Naive thymus-derived CD8-positive, alpha-beta T cell (primary cell): Measurements from ENCODE around the gene TYMP. TPM values are rescaled to one million over a fixed set of nuclear protein-coding genes. Genes with fewer than 3 reads are reported as not detected.

Experiments
- ATAC-seq, 2 donors: fragments of 150-1000 bp; cut with Tn5 transposase in 1 of 2; sonication (Bioruptor Pico), chemical (Tn5 transposase) in 1 of 2; 1 replicate in 1 of 2; 2 replicates in 1 of 2; pipeline ENCODE4 v1.10.0; 2021; ENCODE audit warnings: mild to moderate bottlenecking in 2 of 2, moderate library complexity in 2 of 2
- POLR2A ChIA-PET: fragments of 350-600 bp; sonication (Branson Sonifier 250); formaldehyde crosslinking; loops from one replicate; lab custom pipeline; 2021; ENCODE audit warnings: antibody characterized with exemption; lab: Charles Lee
- DNase-seq, 10 donors: peaks; one replicate each; pipeline versions ENCODE4 v3.0.0 to v3.0.0-alpha.2; 2020 to 2022
- H3K27ac Mint-ChIP-seq, 10 donors: one replicate each; pipeline ENCODE4 v1.8.0; 2020 to 2022; ENCODE audit warnings: mild to moderate bottlenecking in 10 of 10, mixed read lengths in 10 of 10, moderate library complexity in 4 of 10, inconsistent platforms in 1 of 10
- H3K27me3 Mint-ChIP-seq, 5 donors: one replicate each; pipeline ENCODE4 v1.8.0; 2021 to 2022; ENCODE audit warnings: mixed read lengths in 5 of 5
- H3K36me3 Mint-ChIP-seq, 3 donors: one replicate each; pipeline ENCODE4 v1.8.0; 2020 to 2022; ENCODE audit warnings: mixed read lengths in 3 of 3, mild to moderate bottlenecking in 2 of 3, inconsistent platforms in 1 of 3
- H3K4me1 Mint-ChIP-seq, 4 donors: one replicate each; pipeline ENCODE4 v1.8.0; 2021 to 2022; ENCODE audit warnings: mixed read lengths in 4 of 4
- H3K4me3 Mint-ChIP-seq, 10 donors: one replicate each; pipeline ENCODE4 v1.8.0; 2020 to 2022; ENCODE audit warnings: mild to moderate bottlenecking in 10 of 10, mixed read lengths in 10 of 10, moderate library complexity in 6 of 10, inconsistent platforms in 1 of 10
- H3K9me3 Mint-ChIP-seq, 9 donors: one replicate each; pipeline ENCODE4 v1.8.0; 2020 to 2022; ENCODE audit warnings: mixed read lengths in 9 of 9, mild to moderate bottlenecking in 3 of 9, inconsistent platforms in 1 of 9, moderate library complexity in 1 of 9
- polyA plus RNA-seq, 3 donors: library from polyadenylated mRNA; unstranded; fragments of 300-500 nt; fragmentation: Illumina TruSeq; gene quantifications; one replicate each; pipeline ENCODE4 v1.2.3, GENCODE V29; 2021
- total RNA-seq, 8 experiments: library from RNA in 2 of 8; stranded (reverse) in 2 of 8; gene quantifications; one replicate each; pipeline ENCODE4 v1.2.3 and lab custom pipeline; 2021 to 2026

TYMP gene, protein sequence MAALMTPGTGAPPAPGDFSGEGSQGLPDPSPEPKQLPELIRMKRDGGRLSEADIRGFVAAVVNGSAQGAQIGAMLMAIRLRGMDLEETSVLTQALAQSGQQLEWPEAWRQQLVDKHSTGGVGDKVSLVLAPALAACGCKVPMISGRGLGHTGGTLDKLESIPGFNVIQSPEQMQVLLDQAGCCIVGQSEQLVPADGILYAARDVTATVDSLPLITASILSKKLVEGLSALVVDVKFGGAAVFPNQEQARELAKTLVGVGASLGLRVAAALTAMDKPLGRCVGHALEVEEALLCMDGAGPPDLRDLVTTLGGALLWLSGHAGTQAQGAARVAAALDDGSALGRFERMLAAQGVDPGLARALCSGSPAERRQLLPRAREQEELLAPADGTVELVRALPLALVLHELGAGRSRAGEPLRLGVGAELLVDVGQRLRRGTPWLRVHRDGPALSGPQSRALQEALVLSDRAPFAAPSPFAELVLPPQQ
- total RNA-seq: 1 to 10 TPM; 2.1 to 3.4 TPM
- 1 to 10 TPM; 1.9 to 5.5 (median 3.1) TPM for polyA plus RNA-seq
- total RNA-seq (lab: John Stamatoyannopoulos, UW): 0.98 to 12.3 (median 3.1) reads per million in 6 experiments

DNA sequence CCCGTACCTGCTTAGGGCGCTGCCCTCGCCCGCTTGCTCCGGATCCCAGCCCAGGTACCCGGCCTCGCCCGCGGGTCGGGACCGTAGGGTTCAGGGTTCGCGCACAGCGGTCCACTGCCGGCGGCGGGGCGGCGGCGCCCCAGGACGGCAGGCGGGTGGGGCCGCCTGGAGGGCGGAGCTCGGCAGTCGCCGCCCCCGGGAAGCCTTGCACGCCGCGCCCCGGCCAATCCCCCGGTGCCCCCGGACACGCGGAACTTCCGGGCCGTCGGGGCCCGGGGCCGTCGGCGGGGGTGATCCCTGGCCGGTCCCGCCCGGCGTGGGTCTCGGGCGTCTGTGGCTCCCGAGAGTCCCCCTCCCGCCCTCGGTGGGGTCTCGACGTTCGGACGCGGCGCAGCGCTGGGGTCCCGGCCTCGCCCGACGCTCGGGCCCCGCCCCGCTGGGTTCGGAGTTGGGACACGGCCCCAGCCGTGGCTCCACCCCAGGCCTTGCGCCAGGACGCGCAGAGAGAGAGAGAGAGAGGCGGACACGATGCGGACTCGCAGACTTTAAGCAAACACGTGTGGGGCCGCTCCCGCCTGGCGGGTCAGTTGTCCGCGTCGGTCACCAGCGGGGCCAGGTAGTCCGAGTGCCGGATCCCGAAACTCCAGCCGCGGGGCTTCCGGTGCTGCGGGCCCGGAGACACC is at the start of gene TYMP:
Gene TYMP (minus strand): TSS at position 116 of the 683 bp plus-strand sequence. CDS start 303 bp downstream, outside the sequence.
- H3K4me1 Mint-ChIP-seq: peaks cover 20 to 48% (median 34%) of the 10 kb centered on the region in 4 donors
- peak in 7 of 10 donors; percentile 37 to 66 (median 47) for DNase-seq
- POLR2A ChIA-PET: interaction anchor here (0.6 to 6.6 kb wide), 8 partner anchors 8 to 188 kb away, joined by 3 to 121 read pairs (median 9); partner anchors contain the start of genes KLHDC7B, LMF2 and NCAPH2
- peaks cover 0 to 11% (median 0%) of the 10 kb centered on the region in 5 donors for H3K27me3 Mint-ChIP-seq
- peak within 1 kb of the TSS in 9 of 10 donors; percentile 86 to 97 (median 92) for H3K27ac Mint-ChIP-seq
- peak within 1 kb of the TSS; percentile 79 to 91 (median 88) for H3K4me3 Mint-ChIP-seq
- ATAC-seq: no peak
- H3K36me3 Mint-ChIP-seq: no peaks in the 10 kb centered on the region
- H3K9me3 Mint-ChIP-seq: no peaks in the 10 kb centered on the region

DNA sequence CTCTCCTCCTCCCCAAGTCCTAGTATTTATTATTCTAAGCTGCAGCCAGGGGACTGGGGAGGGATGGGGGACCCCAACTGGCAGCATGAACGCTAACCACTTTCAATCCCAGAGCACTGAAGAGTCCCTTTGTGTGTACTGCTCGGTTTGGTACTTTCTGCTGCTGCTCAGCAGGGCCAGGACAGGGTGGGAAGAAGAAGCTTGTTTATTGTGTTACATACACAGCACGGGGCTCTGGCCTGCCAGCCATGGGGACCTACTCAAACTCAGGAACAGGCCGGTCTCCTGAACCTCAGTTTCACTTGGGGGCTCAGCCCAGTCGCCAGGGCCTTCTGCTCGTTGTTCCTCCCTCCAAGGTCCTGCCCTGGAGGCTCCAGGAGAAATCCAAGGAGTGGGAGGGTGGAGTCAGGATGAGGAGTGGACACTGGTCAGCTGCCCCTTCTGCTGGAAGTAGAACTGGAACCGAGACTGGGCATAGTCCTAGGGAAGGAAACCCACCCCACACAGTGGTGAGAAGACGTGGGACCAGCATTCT is 49.0 kb upstream of the TYMP start:
- ATAC-seq: no peak
- POLR2A ChIA-PET: interaction anchor here (0.6 to 3.2 kb wide), 7 partner anchors 9 to 220 kb away, joined by 3 to 26 read pairs (median 4); partner anchors contain the start of gene SYCE3
- Mint-ChIP-seq H3K4me1 (peaks cover 12 to 44% (median 38%) of the 10 kb centered on the region in 4 donors), H3K27ac (peak overlapping the region in 1 of 10 donors; percentile 34), H3K27me3 (no peaks in the 10 kb centered on the region), H3K4me3 (peak overlapping the region in 2 of 10 donors; percentile 31 to 38), H3K36me3 (peaks cover 0 to 22% (median 4%) of the 10 kb centered on the region in 3 donors), H3K9me3 (no peaks in the 10 kb centered on the region)
- no peak for DNase-seq

DNA sequence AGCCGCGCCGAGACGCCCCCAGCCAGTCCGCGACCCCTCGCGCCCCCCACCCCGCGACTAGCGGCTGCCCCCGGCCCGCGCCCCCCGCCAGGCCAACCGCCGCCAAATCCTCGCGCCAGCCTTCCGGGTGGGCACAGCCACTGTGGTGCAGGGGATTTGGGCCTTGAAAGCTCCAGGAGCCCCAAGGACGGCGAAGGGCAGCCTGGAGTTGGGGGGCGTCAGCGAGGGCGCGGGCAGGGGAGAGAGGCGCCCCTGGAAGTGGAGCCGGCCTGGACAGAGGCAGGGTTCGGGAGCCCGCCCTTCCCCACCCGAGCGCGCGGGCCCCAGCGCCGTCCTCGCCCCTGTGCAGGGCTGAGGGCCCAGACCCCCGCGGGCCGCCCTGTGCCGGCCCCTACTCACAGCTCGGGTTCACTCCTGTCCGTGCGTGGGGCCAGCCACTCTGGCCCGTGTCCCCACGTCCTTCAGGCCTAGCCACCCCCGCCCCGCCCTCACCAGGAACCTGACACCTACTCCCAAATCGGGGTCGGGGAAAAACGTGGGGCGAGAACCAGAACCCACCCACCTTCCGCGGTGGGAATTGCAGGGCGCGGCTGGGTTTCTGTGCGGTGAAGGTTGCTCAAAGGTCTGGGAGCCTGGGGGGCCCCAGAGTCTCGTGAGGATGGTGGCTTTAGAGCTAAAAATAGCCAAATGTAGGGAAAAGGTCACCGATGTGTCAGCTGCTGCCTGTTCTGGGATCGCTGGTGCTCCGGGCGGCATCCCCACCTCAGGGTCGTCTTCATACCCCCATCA is 48.4 kb upstream of the TYMP start, which contains the start of gene CPT1B:
Gene CPT1B (minus strand): TSS at position 441 of the 789 bp plus-strand sequence. CDS start 512 bp downstream, outside the sequence.
- Mint-ChIP-seq H3K9me3 (no peaks in the 10 kb centered on the region), H3K36me3 (peaks cover 0 to 22% (median 4%) of the 10 kb centered on the region in 3 donors), H3K4me1 (peaks cover 8 to 37% (median 32%) of the 10 kb centered on the region in 4 donors), H3K27me3 (no peaks in the 10 kb centered on the region), H3K27ac (peak within 1 kb of the TSS in 3 of 10 donors; percentile 26 to 72 (median 34)), H3K4me3 (peak within 1 kb of the TSS in 9 of 10 donors; percentile 15 to 61 (median 56))
- POLR2A ChIA-PET: interaction anchor here (0.6 to 3.2 kb wide), 7 partner anchors 9 to 219 kb away, joined by 3 to 26 read pairs (median 4); partner anchors contain the start of gene SYCE3
- DNase-seq (no peak), ATAC-seq (no peak)

DNA sequence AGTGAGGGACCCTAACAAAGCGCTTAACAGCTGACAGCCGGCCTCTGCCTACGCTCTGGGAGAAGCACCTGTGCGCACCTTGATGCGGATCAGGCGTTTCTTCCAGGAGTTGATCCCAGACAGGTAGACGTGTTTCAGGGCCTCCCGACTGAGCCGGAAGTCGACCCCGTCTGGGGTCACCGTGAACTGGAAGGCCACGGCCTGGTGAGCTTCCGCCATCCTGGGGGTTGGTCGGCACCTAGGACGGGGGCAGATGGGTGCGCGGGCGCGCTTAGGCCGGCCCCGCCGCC is 47.8 kb upstream of the TYMP start:
- Mint-ChIP-seq H3K4me1 (peaks cover 8 to 35% (median 29%) of the 10 kb centered on the region in 4 donors), H3K27ac (peak overlapping the region in 2 of 10 donors; percentile 26 to 72), H3K4me3 (peak overlapping the region in 7 of 10 donors; percentile 15 to 61 (median 57)), H3K9me3 (no peaks in the 10 kb centered on the region), H3K27me3 (no peaks in the 10 kb centered on the region), H3K36me3 (peaks cover 0 to 22% (median 4%) of the 10 kb centered on the region in 3 donors)
- POLR2A ChIA-PET: interaction anchor here (0.7 to 3.2 kb wide), 5 partner anchors 8 to 43 kb away, joined by 4 to 26 read pairs (median 5); no protein-coding TSS in a partner anchor
- DNase-seq: no peak
- no peak for ATAC-seq

DNA sequence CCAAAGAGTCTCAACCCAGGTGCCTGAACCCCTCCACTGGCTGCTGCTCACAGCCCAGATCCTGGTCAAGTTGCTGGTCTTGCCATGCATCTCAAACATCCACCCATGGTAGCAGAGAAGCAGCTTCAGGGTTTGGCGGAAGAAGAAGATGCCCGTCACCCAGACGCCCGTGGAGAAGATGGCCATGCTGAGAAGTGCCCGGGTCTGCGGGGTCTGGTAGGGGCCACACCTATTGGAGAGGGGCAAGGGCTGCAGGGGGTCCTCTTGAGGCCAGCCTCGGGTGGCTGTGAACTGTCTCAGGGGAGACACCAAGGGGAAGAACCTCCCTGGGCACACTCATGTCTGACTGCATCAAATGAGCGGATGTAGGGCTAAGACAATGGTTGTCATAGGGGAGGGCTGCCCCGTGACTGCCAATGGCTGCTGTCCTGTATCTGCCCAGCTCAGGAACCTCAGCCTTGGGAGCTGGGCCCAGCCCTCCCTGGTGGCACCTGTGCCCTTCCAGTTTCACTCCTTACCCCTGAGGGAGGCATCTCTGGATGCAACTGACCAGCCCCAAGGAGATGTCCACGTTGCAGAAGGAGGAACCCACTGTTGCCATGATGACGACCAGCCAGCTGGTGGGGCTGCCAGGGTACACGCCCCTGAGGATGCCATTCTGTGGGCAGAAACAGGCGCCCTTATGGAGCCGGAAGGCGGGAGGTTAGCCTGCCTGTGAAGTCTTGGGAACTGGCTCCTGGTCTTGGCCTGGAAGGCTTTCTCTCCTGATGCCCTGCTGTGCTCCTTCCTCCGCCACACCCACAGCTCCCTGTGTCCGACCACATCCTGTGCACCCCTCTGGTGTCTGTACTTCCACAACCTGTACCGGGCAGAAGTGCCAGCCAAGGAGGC is 47.2 kb upstream of the TYMP start:
- peak overlapping the region in 3 of 10 donors; percentile 24 to 72 (median 26) for H3K27ac Mint-ChIP-seq
- ATAC-seq: no peak
- H3K4me1 Mint-ChIP-seq: peaks cover 8 to 35% (median 29%) of the 10 kb centered on the region in 4 donors
- peak overlapping the region in 7 of 10 donors; percentile 14 to 61 (median 57) for H3K4me3 Mint-ChIP-seq
- DNase-seq: no peak
- POLR2A ChIA-PET: interaction anchor here (0.7 to 3.2 kb wide), 5 partner anchors 8 to 43 kb away, joined by 4 to 26 read pairs (median 5); no protein-coding TSS in a partner anchor
- peaks cover 0 to 22% (median 4%) of the 10 kb centered on the region in 3 donors for H3K36me3 Mint-ChIP-seq
- no peaks in the 10 kb centered on the region for H3K27me3 Mint-ChIP-seq
- H3K9me3 Mint-ChIP-seq: no peaks in the 10 kb centered on the region

DNA sequence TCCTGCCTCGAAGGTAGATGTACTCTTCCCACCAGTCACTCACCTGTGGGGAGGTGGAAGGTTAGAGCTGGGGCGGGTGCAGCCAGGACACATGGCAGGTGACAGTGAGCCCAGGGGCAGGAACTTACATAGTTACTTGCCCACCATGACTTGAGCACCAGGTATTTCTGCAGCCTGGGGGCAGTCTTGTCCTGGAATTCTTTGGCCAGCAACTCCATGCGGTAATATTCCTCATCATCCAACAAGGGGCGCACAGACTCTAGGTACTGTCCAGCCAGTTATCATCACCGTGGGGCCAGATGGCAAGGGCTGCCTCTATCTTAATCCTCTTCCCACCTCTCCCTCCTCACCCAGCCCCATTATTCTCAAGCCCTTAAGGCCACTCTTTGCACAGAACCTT is 46.3 kb upstream of the TYMP start:
- no peak for DNase-seq
- no peak overlapping the region for H3K27ac Mint-ChIP-seq
- peaks cover 0 to 22% (median 4%) of the 10 kb centered on the region in 3 donors for H3K36me3 Mint-ChIP-seq
- H3K4me3 Mint-ChIP-seq: no peak overlapping the region
- peaks cover 8 to 26% (median 20%) of the 10 kb centered on the region in 4 donors for H3K4me1 Mint-ChIP-seq
- H3K27me3 Mint-ChIP-seq: no peaks in the 10 kb centered on the region
- POLR2A ChIA-PET: interaction anchor here (0.6 to 2.3 kb wide), 2 partner anchors 45 to 85 kb away, joined by 3 to 5 read pairs; no protein-coding TSS in a partner anchor
- ATAC-seq: no peak
- H3K9me3 Mint-ChIP-seq: no peaks in the 10 kb centered on the region

DNA sequence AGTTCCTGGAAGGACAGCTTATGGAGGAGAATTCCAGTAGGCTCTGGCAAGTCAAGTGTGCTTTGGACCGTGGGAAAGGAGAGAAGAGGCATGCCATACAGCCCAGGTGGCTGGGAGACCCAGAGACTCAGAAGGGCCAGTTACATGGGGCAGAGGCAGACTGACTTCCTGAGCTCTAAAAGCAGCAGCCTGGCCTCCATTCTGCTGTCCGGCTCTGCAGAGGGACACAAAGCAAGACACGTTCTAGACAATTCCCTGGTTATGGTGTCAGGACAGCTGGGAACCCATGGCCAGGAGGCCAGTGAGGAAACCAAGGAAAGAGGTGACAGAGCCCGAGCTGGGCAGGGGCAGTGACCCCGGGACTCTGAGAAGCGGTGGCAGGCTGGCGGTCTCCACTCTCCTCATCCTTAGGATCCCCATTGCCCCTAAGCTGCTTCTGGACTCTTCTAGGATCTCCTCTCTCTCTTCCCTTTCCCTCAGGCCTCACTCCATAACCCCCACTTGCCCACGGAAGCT is 45.7 kb upstream of the TYMP start:
- Mint-ChIP-seq H3K27me3 (no peaks in the 10 kb centered on the region), H3K4me1 (peaks cover 8 to 24% (median 19%) of the 10 kb centered on the region in 4 donors), H3K4me3 (no peak overlapping the region), H3K9me3 (no peaks in the 10 kb centered on the region), H3K36me3 (peaks cover 0 to 23% (median 9%) of the 10 kb centered on the region in 3 donors), H3K27ac (no peak overlapping the region)
- POLR2A ChIA-PET: interaction anchor here (0.6 to 2.3 kb wide), 5 partner anchors 9 to 50 kb away, joined by 3 to 5 read pairs (median 3); partner anchors contain the start of gene SCO2
- DNase-seq: no peak
- ATAC-seq: no peak

DNA sequence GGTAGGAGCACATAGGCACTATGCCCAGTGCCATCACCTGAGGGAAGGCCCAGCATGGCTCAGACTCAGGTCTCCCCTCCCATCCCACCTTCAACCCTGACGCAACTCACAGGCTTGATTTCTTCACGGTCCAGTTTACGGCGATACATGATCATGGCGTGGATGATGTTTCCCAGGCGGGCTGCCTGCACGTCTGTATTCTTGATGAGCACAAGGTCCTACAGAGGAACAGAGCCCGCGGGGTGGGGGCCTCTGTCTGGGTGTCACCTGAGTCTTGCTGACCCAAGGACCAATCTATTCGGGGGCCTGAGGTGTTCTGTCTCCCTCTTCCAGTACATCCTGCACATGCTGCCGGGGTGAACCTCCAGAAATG is 44.6 kb upstream of the TYMP start:
- no peak for ATAC-seq
- peaks cover 3 to 15% (median 11%) of the 10 kb centered on the region in 4 donors for H3K4me1 Mint-ChIP-seq
- H3K27me3 Mint-ChIP-seq: no peaks in the 10 kb centered on the region
- peaks cover 0 to 19% (median 11%) of the 10 kb centered on the region in 3 donors for H3K36me3 Mint-ChIP-seq
- H3K4me3 Mint-ChIP-seq: no peak overlapping the region
- no peak overlapping the region for H3K27ac Mint-ChIP-seq
- POLR2A ChIA-PET: interaction anchor here (1.2 to 2.3 kb wide), 2 partner anchors 26 to 47 kb away, joined by 3 to 5 read pairs; no protein-coding TSS in a partner anchor
- H3K9me3 Mint-ChIP-seq: no peaks in the 10 kb centered on the region
- DNase-seq: no peak

DNA sequence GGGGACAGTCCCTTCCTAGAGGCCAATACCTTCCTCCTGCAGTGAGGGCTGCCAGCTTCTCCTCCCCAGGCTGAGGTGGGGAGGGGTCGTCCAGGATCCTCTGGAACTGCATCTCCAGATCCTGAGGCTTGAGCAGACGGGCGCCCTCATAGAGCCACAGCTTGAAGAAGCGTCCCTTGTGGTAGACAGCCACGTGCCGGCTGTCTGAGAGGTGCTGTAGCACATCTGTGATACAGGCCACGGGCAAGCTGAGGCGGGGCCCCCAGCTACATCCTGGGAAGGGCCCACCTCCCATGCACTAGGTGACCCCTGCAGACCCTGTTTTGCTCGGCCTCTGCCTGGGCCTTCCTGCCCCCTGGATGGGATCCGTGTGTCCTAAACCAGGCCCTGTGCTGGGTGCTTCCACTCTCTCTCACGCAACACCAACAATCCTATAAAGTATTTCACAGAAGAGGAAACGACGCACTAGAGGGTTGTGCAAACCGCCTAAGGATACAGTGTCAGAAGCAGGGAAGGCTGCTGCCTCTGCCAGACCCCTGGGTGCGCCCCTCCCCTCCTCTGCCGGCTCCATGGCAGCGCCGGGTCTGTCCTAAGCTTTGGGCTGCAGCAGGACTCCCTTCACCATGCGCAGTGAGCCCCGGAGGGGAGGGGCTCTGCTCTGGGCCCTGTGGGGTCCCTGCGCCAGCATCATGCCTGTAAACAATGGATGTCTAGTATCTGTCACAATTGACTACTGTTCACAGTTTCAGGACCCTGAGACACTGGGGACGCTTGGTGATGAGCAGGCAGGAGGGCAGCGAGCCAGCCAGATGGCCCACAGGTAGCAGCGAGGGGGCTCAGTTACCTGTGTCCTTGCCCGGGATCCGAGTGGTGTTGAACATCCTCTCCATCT is 43.9 kb upstream of the TYMP start:
- no peak overlapping the region for H3K27ac Mint-ChIP-seq
- no peak for ATAC-seq
- H3K36me3 Mint-ChIP-seq: peaks cover 0 to 24% (median 13%) of the 10 kb centered on the region in 3 donors
- H3K9me3 Mint-ChIP-seq: no peaks in the 10 kb centered on the region
- DNase-seq: no peak
- H3K27me3 Mint-ChIP-seq: no peaks in the 10 kb centered on the region
- H3K4me1 Mint-ChIP-seq: peaks cover 3 to 13% (median 10%) of the 10 kb centered on the region in 4 donors
- POLR2A ChIA-PET: interaction anchor here (2.3 kb wide), 1 partner anchor 47 kb away, joined by 5 read pairs; no protein-coding TSS in a partner anchor
- no peak overlapping the region for H3K4me3 Mint-ChIP-seq
